BLaER1 (cell line): ENCODE data around the gene HOXA3.
A peak's percentile ranks its signal among the peaks of the same experiment; 100 is the strongest.

Experiments
- H3K27ac ChIP-seq: shearing (Covaris generic); formaldehyde crosslinking; 2 replicates; pipeline ENCODE4 v1.8.1; 2022
- H3K27me3 ChIP-seq: shearing (Covaris generic); formaldehyde crosslinking; 2 replicates; pipeline ENCODE4 v1.8.1; 2022
- H3K36me3 ChIP-seq: shearing (Covaris generic); formaldehyde crosslinking; 2 replicates; pipeline ENCODE4 v1.8.1; 2022
- H3K4me1 ChIP-seq: shearing (Covaris generic); formaldehyde crosslinking; 2 replicates; pipeline ENCODE4 v1.8.1; 2022
- H3K4me2 ChIP-seq: shearing (Covaris generic); formaldehyde crosslinking; 2 replicates; pipeline ENCODE4 v1.8.1; 2022
- H3K4me3 ChIP-seq: shearing (Covaris generic); formaldehyde crosslinking; 2 replicates; pipeline ENCODE4 v1.8.1; 2022
- H3K9ac ChIP-seq: shearing (Covaris generic); formaldehyde crosslinking; 2 replicates; pipeline ENCODE4 v1.8.1; 2022
- H3K9me3 ChIP-seq: shearing (Covaris generic); formaldehyde crosslinking; 2 replicates; pipeline ENCODE4 v1.8.1; 2022
- H4K20me1 ChIP-seq: shearing (Covaris generic); formaldehyde crosslinking; 2 replicates; pipeline ENCODE4 v1.8.1; 2022
- Cebpa-rat ChIP-seq: shearing (Covaris generic); IDR thresholded peaks from 2 replicates; pipeline ENCODE4 v1.8.1; 2022

The HOXA3 gene

GRCh38 chr7:27154901-27155815 is 2.8 kb upstream of the HOXA3 start:
- peaks cover 41% of the 10 kb centered on the region for H3K9me3 ChIP-seq
- H3K27ac ChIP-seq = no peak overlapping the region
- H3K4me2 ChIP-seq = no peak overlapping the region
- peaks cover 88% of the 10 kb centered on the region for H4K20me1 ChIP-seq
- no peaks in the 10 kb centered on the region for H3K36me3 ChIP-seq
- H3K9ac ChIP-seq = no peak overlapping the region
- 0 out of 2 replicates have a peak overlapping the region, but pooled peaks have one; percentile 23 for H3K4me3 ChIP-seq
- peaks cover 100% of the 10 kb centered on the region for H3K27me3 ChIP-seq
- TF ChIP-seq Cebpa-rat = no peak
- peaks cover 17% of the 10 kb centered on the region for H3K4me1 ChIP-seq

GRCh38 chr7:27154369-27154768 is 2.0 kb upstream of the HOXA3 start:
- H3K4me2 ChIP-seq = no peak overlapping the region
- H3K27me3 ChIP-seq = peaks cover 100% of the 10 kb centered on the region
- H3K36me3 ChIP-seq = no peaks in the 10 kb centered on the region

GRCh38 chr7:27153526-27153925 is 1.1 kb upstream of the HOXA3 start:
- Histone ChIP-seq H3K36me3 (no peaks in the 10 kb centered on the region), H3K9me3 (peaks cover 42% of the 10 kb centered on the region), H3K4me3 (no peak overlapping the region), H3K4me1 (peaks cover 18% of the 10 kb centered on the region), H3K27ac (no peak overlapping the region), H3K4me2 (no peak overlapping the region), H3K9ac (no peak overlapping the region), H3K27me3 (peaks cover 100% of the 10 kb centered on the region), H4K20me1 (peaks cover 75% of the 10 kb centered on the region)
- no peak for TF ChIP-seq Cebpa-rat

More at GRCh38 chr7:27154369-27154768, 2.0 kb upstream of the HOXA3 start:
- no peak for TF ChIP-seq Cebpa-rat
- peaks cover 16% of the 10 kb centered on the region for H3K4me1 ChIP-seq
- H3K9me3 ChIP-seq = peaks cover 41% of the 10 kb centered on the region
- no peak overlapping the region for H3K9ac ChIP-seq
- no peak overlapping the region for H3K27ac ChIP-seq
- H3K4me3 ChIP-seq = no peak overlapping the region
- peaks cover 80% of the 10 kb centered on the region for H4K20me1 ChIP-seq

GRCh38 chr7:27152816-27153442 is 546 bp upstream of the HOXA3 start:
- H3K4me1 ChIP-seq = peaks cover 22% of the 10 kb centered on the region
- H3K4me3 ChIP-seq = no peak overlapping the region
- no peak overlapping the region for H3K27ac ChIP-seq
- no peaks in the 10 kb centered on the region for H3K36me3 ChIP-seq
- H3K27me3 ChIP-seq = peaks cover 100% of the 10 kb centered on the region
- peaks cover 70% of the 10 kb centered on the region for H4K20me1 ChIP-seq
- H3K4me2 ChIP-seq = no peak overlapping the region
- H3K9me3 ChIP-seq = peaks cover 44% of the 10 kb centered on the region
- no peak overlapping the region for H3K9ac ChIP-seq
- TF ChIP-seq Cebpa-rat = no peak

GRCh38 chr7:27151341-27151930 is 947 bp downstream of the HOXA3 start:
- no peak overlapping the region for H3K27ac ChIP-seq
- peaks cover 100% of the 10 kb centered on the region for H3K27me3 ChIP-seq
- H3K4me1 ChIP-seq = peaks cover 22% of the 10 kb centered on the region
- H3K9me3 ChIP-seq = peaks cover 45% of the 10 kb centered on the region
- H3K36me3 ChIP-seq = no peaks in the 10 kb centered on the region
- H3K4me3 ChIP-seq = peak overlapping the region; percentile 57
- H4K20me1 ChIP-seq = peaks cover 58% of the 10 kb centered on the region
- peak overlapping the region; percentile 77 for H3K4me2 ChIP-seq
- no peak overlapping the region for H3K9ac ChIP-seq
- TF ChIP-seq Cebpa-rat = no peak

GRCh38 chr7:27150568-27151340 is 1.6 kb downstream of the HOXA3 start:
- Histone ChIP-seq H3K4me1 (peaks cover 22% of the 10 kb centered on the region), H3K9ac (no peak overlapping the region), H3K9me3 (peaks cover 45% of the 10 kb centered on the region), H4K20me1 (peaks cover 52% of the 10 kb centered on the region), H3K27me3 (peaks cover 100% of the 10 kb centered on the region), H3K36me3 (no peaks in the 10 kb centered on the region), H3K27ac (no peak overlapping the region), H3K4me2 (peak overlapping the region; percentile 77), H3K4me3 (peak overlapping the region; percentile 57)
- no peak for TF ChIP-seq Cebpa-rat

- H3K9me3 ChIP-seq = peaks cover 45% of the 10 kb centered on the region
- H3K9ac ChIP-seq = no peak overlapping the region
- H3K27ac ChIP-seq = no peak overlapping the region
- peaks cover 44% of the 10 kb centered on the region for H4K20me1 ChIP-seq
- H3K27me3 ChIP-seq = peaks cover 100% of the 10 kb centered on the region
- H3K4me1 ChIP-seq = peaks cover 22% of the 10 kb centered on the region
- H3K4me2 ChIP-seq = peak overlapping the region; percentile 77
- TF ChIP-seq Cebpa-rat = no peak
- peak overlapping the region; percentile 57 for H3K4me3 ChIP-seq
- 0 out of 2 replicates have a peak, but pooled peaks cover 1% of the 10 kb centered on the region for H3K36me3 ChIP-seq
Measured at GRCh38 chr7:27149842-27150567, 2.4 kb downstream of the HOXA3 start.

GRCh38 chr7:27148756-27149641 is 3.4 kb downstream of the HOXA3 start:
- H3K9me3 ChIP-seq = peaks cover 50% of the 10 kb centered on the region
- no peak overlapping the region for H3K27ac ChIP-seq
- H3K9ac ChIP-seq = no peak overlapping the region
- H4K20me1 ChIP-seq = peaks cover 34% of the 10 kb centered on the region
- H3K27me3 ChIP-seq = peaks cover 100% of the 10 kb centered on the region
- H3K4me3 ChIP-seq = peak overlapping the region; percentile 25; the same call in 1 of the 2 replicates
- H3K4me2 ChIP-seq = no peak overlapping the region
- peaks cover 22% of the 10 kb centered on the region for H3K4me1 ChIP-seq
- H3K36me3 ChIP-seq = 0 out of 2 replicates have a peak, but pooled peaks cover 8% of the 10 kb centered on the region
- no peak for TF ChIP-seq Cebpa-rat
